Activated CD8-positive, alpha-beta memory T cell treated with anti-CD3 and anti-CD28 coated beads for 1 hour (primary cell): ENCODE results near the gene ABHD5.
"Not testable (repeated sequence)": the region's sequence is repeated elsewhere in the genome, so short reads cannot be mapped to it uniquely, and the experiment has no call there.

Experiments used
- DNase-seq, 2 donors: peaks; one replicate each; pipeline ENCODE4 v3.0.0-alpha.2; 2020; ENCODE audit warnings: low read depth in 1 of 2; ENCODE audit errors: extremely low read depth in 1 of 2

Gene ABHD5

GRCh38 chr3:43690400-43691119 lies at the start of gene ABHD5:
Gene ABHD5 (plus strand): TSS chr3:43690938. CDS start chr3:43690993, 55 bp downstream.
- peak; percentile 74 to 90 for DNase-seq

- no peak for DNase-seq
Measured at GRCh38 chr3:43641306-43642114, 49.2 kb upstream of the ABHD5 start.

GRCh38 chr3:43644443-43644842 lies 46.3 kb upstream of the ABHD5 start:
- DNase-seq = no peak

- DNase-seq = no peak
Measured at GRCh38 chr3:43647331-43648166, 43.2 kb upstream of the ABHD5 start.

GRCh38 chr3:43648957-43649356 lies 41.8 kb upstream of the ABHD5 start:
- DNase-seq = no peak

GRCh38 chr3:43649365-43649968 lies 41.3 kb upstream of the ABHD5 start:
- DNase-seq = no peak

- no peak for DNase-seq
Measured at GRCh38 chr3:43650345-43650744, 40.4 kb upstream of the ABHD5 start.

- not testable (repeated sequence) for DNase-seq
Measured at GRCh38 chr3:43656390-43656789, 34.3 kb upstream of the ABHD5 start.

GRCh38 chr3:43659250-43659880 lies 31.4 kb upstream of the ABHD5 start:
- DNase-seq = no peak

GRCh38 chr3:43661376-43661775 lies 29.4 kb upstream of the ABHD5 start:
- DNase-seq = not testable (repeated sequence)

GRCh38 chr3:43665011-43665410 lies 25.7 kb upstream of the ABHD5 start:
- not testable (repeated sequence) for DNase-seq

- DNase-seq = no peak
Measured at GRCh38 chr3:43670635-43671522, 19.9 kb upstream of the ABHD5 start.

- DNase-seq = no peak
Measured at GRCh38 chr3:43674345-43675085, 16.2 kb upstream of the ABHD5 start.

GRCh38 chr3:43675593-43675992 lies 15.1 kb upstream of the ABHD5 start:
- no peak for DNase-seq

GRCh38 chr3:43676441-43676840 lies 14.3 kb upstream of the ABHD5 start:
- DNase-seq = no peak

GRCh38 chr3:43678375-43678774 lies 12.4 kb upstream of the ABHD5 start:
- not testable (repeated sequence) for DNase-seq

GRCh38 chr3:43678887-43679449 lies 11.8 kb upstream of the ABHD5 start:
- DNase-seq = not testable (repeated sequence)

- not testable (repeated sequence) for DNase-seq
Measured at GRCh38 chr3:43680857-43681256, 9.9 kb upstream of the ABHD5 start.
